PFSK-1 (cell line): Measurements from ENCODE around the gene ZNF219.

Experiments used
- FOXP2 ChIP-seq: optimal IDR thresholded peaks from 2 replicates; pipeline ENCODE3; 2011; ENCODE audit warnings: borderline replicate concordance, control low read depth, inconsistent platforms; ENCODE audit not compliant: insufficient read depth; ENCODE audit errors: extremely low read length, extremely low read depth
- POLR2AphosphoS5 ChIP-seq: IDR thresholded peaks from 2 replicates; pipeline ENCODE4 v1.6.1; 2012; ENCODE audit warnings: low read depth, mild to moderate bottlenecking, control low read depth, low read length, moderate library complexity
- SIN3A ChIP-seq: IDR thresholded peaks from 2 replicates; pipeline ENCODE4 v1.6.1; 2012; ENCODE audit warnings: mild to moderate bottlenecking, low read length, moderate library complexity, borderline replicate concordance; ENCODE audit not compliant: insufficient read depth
- TAF1 ChIP-seq: IDR thresholded peaks from 2 replicates; pipeline ENCODE4 v1.6.1; 2012; ENCODE audit warnings: low read length, control low read depth, borderline replicate concordance; ENCODE audit not compliant: insufficient read depth
- TF ChIP-seq, protein P1 (sequence below), 2 experiments: IDR thresholded peaks; 2 replicates each; pipeline versions ENCODE4 v1.6.1 to v1.8.0; 2011 to 2012; ENCODE audit warnings: low read depth in 2 of 2, low read length in 2 of 2, control low read depth in 1 of 2, inconsistent platforms in 1 of 2, mild to moderate bottlenecking in 1 of 2, moderate library complexity in 1 of 2; ENCODE audit not compliant: insufficient read depth in 1 of 2

ZNF219 gene

DNA sequence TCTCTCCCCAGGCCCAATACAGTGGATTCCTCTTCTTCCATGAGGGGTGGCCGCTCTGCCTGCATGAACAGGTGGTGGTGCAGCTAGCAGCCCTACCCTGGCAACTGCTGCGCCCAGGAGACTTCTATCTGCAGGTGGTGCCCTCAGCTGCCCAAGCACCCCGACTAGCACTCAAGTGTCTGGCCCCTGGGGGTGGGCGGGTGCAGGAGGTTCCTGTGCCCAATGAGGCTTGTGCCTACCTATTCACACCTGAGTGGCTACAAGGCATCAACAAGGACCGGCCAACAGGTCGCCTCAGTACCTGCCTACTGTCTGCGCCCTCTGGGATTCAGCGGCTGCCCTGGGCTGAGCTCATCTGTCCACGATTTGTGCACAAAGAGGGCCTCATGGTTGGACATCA, 24.5 kb downstream of the ZNF219 start:
- TF ChIP-seq POLR2AphosphoS5 = no peak
- TF ChIP-seq SIN3A = no peak
- TF ChIP-seq FOXP2 = no peak
- no peak for TF ChIP-seq TAF1
- TF ChIP-seq, protein P1, sequence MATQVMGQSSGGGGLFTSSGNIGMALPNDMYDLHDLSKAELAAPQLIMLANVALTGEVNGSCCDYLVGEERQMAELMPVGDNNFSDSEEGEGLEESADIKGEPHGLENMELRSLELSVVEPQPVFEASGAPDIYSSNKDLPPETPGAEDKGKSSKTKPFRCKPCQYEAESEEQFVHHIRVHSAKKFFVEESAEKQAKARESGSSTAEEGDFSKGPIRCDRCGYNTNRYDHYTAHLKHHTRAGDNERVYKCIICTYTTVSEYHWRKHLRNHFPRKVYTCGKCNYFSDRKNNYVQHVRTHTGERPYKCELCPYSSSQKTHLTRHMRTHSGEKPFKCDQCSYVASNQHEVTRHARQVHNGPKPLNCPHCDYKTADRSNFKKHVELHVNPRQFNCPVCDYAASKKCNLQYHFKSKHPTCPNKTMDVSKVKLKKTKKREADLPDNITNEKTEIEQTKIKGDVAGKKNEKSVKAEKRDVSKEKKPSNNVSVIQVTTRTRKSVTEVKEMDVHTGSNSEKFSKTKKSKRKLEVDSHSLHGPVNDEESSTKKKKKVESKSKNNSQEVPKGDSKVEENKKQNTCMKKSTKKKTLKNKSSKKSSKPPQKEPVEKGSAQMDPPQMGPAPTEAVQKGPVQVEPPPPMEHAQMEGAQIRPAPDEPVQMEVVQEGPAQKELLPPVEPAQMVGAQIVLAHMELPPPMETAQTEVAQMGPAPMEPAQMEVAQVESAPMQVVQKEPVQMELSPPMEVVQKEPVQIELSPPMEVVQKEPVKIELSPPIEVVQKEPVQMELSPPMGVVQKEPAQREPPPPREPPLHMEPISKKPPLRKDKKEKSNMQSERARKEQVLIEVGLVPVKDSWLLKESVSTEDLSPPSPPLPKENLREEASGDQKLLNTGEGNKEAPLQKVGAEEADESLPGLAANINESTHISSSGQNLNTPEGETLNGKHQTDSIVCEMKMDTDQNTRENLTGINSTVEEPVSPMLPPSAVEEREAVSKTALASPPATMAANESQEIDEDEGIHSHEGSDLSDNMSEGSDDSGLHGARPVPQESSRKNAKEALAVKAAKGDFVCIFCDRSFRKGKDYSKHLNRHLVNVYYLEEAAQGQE (IDR thresholded peaks at IDR 0.05; ENCODE audit: insufficient read depth in 1 of 2, low read depth in 2 of 2, low read length in 2 of 2) = no peak

DNA sequence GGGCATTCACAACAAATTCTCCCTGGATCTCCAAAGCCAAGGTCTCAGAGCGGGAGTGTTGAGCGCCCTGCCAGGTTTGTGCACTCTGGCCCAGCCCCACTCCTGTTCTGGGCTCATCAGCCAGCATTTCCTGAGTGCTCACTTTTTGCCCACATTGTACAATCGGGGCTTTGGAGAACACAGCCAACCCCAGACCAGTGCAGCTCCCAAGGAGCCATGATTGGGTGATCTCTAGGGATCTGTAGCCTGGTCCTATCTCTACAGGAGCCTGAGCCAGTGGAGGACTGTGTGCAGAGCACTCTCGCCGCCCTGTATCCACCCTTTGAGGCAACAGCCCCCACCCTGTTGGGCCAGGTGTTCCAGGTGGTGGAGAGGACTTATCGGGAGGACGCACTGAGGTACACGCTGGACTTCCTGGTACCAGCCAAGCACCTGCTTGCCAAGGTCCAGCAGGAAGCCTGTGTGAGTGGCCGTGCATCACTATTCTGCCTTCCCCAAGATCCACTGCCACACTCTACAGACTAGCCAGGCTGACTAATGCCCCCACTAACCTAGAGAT, 25.6 kb downstream of the ZNF219 start:
- TF ChIP-seq SIN3A (no peak), FOXP2 (no peak), POLR2AphosphoS5 (no peak), TAF1 (no peak)
- TF ChIP-seq, protein P1 (IDR thresholded peaks at IDR 0.05; ENCODE audit: insufficient read depth in 1 of 2, low read depth in 2 of 2, low read length in 2 of 2) = no peak

DNA sequence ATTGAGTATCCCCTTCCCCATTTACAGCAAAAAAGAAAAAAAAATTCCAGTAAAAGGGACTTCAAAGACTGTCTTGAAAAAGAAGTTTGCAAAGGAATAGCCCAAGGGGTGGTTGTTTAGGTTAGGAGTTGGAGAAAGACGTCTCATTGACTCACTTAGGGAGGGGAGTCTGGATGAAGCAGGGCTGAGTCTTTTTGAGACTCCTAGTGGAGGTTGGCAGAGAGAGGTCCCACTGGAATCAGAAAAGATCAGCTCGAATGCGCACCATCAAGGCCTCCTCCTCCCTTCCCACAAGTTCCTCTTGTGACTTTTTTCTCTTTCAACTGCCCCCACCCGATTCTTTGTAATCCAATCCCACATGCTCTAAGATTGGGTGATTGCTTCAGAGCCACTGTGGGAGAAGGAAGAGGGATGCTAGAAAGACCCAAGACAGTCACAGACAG, 26.4 kb downstream of the ZNF219 start:
- TF ChIP-seq SIN3A (no peak), FOXP2 (no peak), POLR2AphosphoS5 (no peak), TAF1 (no peak)
- TF ChIP-seq, protein P1 (IDR thresholded peaks at IDR 0.05; ENCODE audit: insufficient read depth in 1 of 2, low read depth in 2 of 2, low read length in 2 of 2) = no peak

DNA sequence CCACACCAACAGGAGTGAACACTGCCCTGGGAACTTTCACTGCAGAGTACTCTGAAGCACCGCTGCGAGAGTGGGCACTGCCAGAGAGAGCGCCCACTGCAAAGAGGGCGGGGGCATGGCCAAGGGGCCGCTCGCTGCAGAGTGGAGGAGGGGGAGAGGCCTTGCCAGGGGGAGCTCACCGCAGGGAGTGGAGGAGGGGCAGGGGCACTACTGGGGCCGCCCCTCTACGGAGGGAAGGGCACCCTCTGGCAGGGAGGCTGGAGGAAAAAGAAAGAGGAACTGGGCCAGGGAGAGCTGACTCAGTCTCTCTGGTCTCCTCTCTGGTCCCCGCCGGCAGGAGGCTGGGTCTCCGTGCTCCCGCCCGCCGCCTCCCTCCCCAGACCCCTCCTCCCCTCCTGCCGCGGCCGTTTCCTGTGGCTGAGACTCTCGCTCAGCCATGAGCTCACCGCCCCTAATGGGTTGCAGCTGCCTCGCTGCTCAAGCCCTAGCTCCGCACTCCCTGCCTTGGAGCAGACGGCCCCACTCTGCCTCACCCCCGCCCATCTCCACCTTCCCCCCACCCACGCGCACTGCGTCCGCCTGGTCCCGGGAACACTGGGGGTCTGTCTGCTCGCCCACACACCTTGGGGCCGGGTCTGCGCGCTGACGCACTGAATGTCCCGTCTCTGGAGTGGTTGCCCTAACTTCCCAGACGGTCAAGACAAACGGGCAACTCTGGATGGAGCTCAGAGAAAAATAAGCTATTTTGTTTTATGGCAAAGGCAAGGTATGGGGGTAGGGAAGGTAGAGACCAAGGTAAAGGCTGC, 27.0 kb downstream of the ZNF219 start:
- TF ChIP-seq SIN3A (no peak; the same call in 1 of the 2 replicates), FOXP2 (no peak), POLR2AphosphoS5 (peak; percentile 48), TAF1 (0 out of 2 replicates have a peak, but pooled peaks have one; percentile 51)
- TF ChIP-seq, protein P1 (IDR thresholded peaks at IDR 0.05; ENCODE audit: insufficient read depth in 1 of 2, low read depth in 2 of 2, low read length in 2 of 2) = no peak
